ENCODE measurements around the gene CENPP. TPM values are rescaled to one million over a fixed set of nuclear protein-coding genes. Genes with fewer than 3 reads are reported as not detected.

Gene CENPP
- total RNA-seq, 1 donor: 5.4 TPM

- H3K36me3 ChIP-seq (ENCODE audit: insufficient read depth, low read length): no peaks in the 10 kb centered on the region
- no peak overlapping the region for H3K4me3 ChIP-seq (ENCODE audit: insufficient read depth, low read length)
- no peak for DNase-seq (ENCODE audit: insufficient read length, low spot score, missing footprints)
- no peak overlapping the region for H3K27ac ChIP-seq (ENCODE audit: low read depth, low read length)
- H4K20me1 ChIP-seq (ENCODE audit: insufficient read depth, low read length): no peaks in the 10 kb centered on the region
- no peak for TF ChIP-seq CTCF (IDR thresholded peaks at IDR 0.05; ENCODE audit: extremely low read depth, low read depth, low read length)
- no peaks in the 10 kb centered on the region for H3K79me2 ChIP-seq (ENCODE audit: insufficient read depth, low read length)
- peaks cover 20% of the 10 kb centered on the region for H3K4me1 ChIP-seq (ENCODE audit: insufficient read depth, low read length)
- no peak overlapping the region for H3K4me2 ChIP-seq (ENCODE audit: insufficient read depth, low read length)
- no peaks in the 10 kb centered on the region for H3K9me3 ChIP-seq (ENCODE audit: low read depth, low read length)
- H2AFZ ChIP-seq (ENCODE audit: low read length): no peak overlapping the region
- no peaks in the 10 kb centered on the region for H3K27me3 ChIP-seq (ENCODE audit: insufficient read depth, low read length)
Measured at GRCh38 chr9:92516521-92516920, 190.8 kb downstream of the CENPP start.

- H3K27me3 ChIP-seq (ENCODE audit: insufficient read depth, low read length): no peaks in the 10 kb centered on the region
- no peaks in the 10 kb centered on the region for H3K79me2 ChIP-seq (ENCODE audit: insufficient read depth, low read length)
- DNase-seq (ENCODE audit: insufficient read length, low spot score, missing footprints): no peak
- H3K4me3 ChIP-seq (ENCODE audit: insufficient read depth, low read length): no peak overlapping the region
- no peak for TF ChIP-seq CTCF (IDR thresholded peaks at IDR 0.05; ENCODE audit: extremely low read depth, low read depth, low read length)
- no peaks in the 10 kb centered on the region for H4K20me1 ChIP-seq (ENCODE audit: insufficient read depth, low read length)
- no peak overlapping the region for H3K4me2 ChIP-seq (ENCODE audit: insufficient read depth, low read length)
- no peaks in the 10 kb centered on the region for H3K36me3 ChIP-seq (ENCODE audit: insufficient read depth, low read length)
- H3K9me3 ChIP-seq (ENCODE audit: low read depth, low read length): no peaks in the 10 kb centered on the region
- H3K27ac ChIP-seq (ENCODE audit: low read depth, low read length): no peak overlapping the region
- peaks cover 20% of the 10 kb centered on the region for H3K4me1 ChIP-seq (ENCODE audit: insufficient read depth, low read length)
- no peak overlapping the region for H2AFZ ChIP-seq (ENCODE audit: low read length)
Measured at GRCh38 chr9:92517046-92517445, 191.3 kb downstream of the CENPP start.

- Histone ChIP-seq H3K4me3 (ENCODE audit: insufficient read depth, low read length) (no peak overlapping the region), H3K4me1 (ENCODE audit: insufficient read depth, low read length) (peaks cover 14% of the 10 kb centered on the region), H3K27me3 (ENCODE audit: insufficient read depth, low read length) (no peaks in the 10 kb centered on the region), H4K20me1 (ENCODE audit: insufficient read depth, low read length) (no peaks in the 10 kb centered on the region), H3K9me3 (ENCODE audit: low read depth, low read length) (no peaks in the 10 kb centered on the region), H3K36me3 (ENCODE audit: insufficient read depth, low read length) (no peaks in the 10 kb centered on the region), H3K79me2 (ENCODE audit: insufficient read depth, low read length) (no peaks in the 10 kb centered on the region), H3K27ac (ENCODE audit: low read depth, low read length) (no peak overlapping the region), H3K4me2 (ENCODE audit: insufficient read depth, low read length) (no peak overlapping the region), H2AFZ (ENCODE audit: low read length) (peak overlapping the region; percentile 51)
- no peak for TF ChIP-seq CTCF (IDR thresholded peaks at IDR 0.05; ENCODE audit: extremely low read depth, low read depth, low read length)
- peak; percentile 22 for DNase-seq (ENCODE audit: insufficient read length, low spot score, missing footprints)
Measured at GRCh38 chr9:92518199-92518598, 192.4 kb downstream of the CENPP start.

- no peak for DNase-seq (ENCODE audit: insufficient read length, low spot score, missing footprints)
- Histone ChIP-seq H4K20me1 (ENCODE audit: insufficient read depth, low read length) (no peaks in the 10 kb centered on the region), H3K9me3 (ENCODE audit: low read depth, low read length) (no peaks in the 10 kb centered on the region), H3K27ac (ENCODE audit: low read depth, low read length) (no peak overlapping the region), H3K79me2 (ENCODE audit: insufficient read depth, low read length) (no peaks in the 10 kb centered on the region), H3K4me3 (ENCODE audit: insufficient read depth, low read length) (no peak overlapping the region), H3K4me1 (ENCODE audit: insufficient read depth, low read length) (peaks cover 14% of the 10 kb centered on the region), H3K4me2 (ENCODE audit: insufficient read depth, low read length) (no peak overlapping the region), H2AFZ (ENCODE audit: low read length) (no peak overlapping the region), H3K36me3 (ENCODE audit: insufficient read depth, low read length) (no peaks in the 10 kb centered on the region), H3K27me3 (ENCODE audit: insufficient read depth, low read length) (no peaks in the 10 kb centered on the region)
- no peak for TF ChIP-seq CTCF (IDR thresholded peaks at IDR 0.05; ENCODE audit: extremely low read depth, low read depth, low read length)
Measured at GRCh38 chr9:92520837-92521236, 195.1 kb downstream of the CENPP start.

Measured in osteoblast (primary cell).